ENCODE data around the gene FAM20C.
"Not testable (repeated sequence)": the region's sequence is repeated elsewhere in the genome, so short reads cannot be mapped to it uniquely, and the experiment has no call there.

FAM20C gene

GRCh38 chr7:193481-194251 is 1.3 kb downstream of the FAM20C start:
- DNase-seq: no peak

GRCh38 chr7:194252-195009 is 2.1 kb downstream of the FAM20C start:
- DNase-seq: no peak

GRCh38 chr7:195010-195829 is 2.8 kb downstream of the FAM20C start:
- DNase-seq: no peak

GRCh38 chr7:195830-196128 is 3.4 kb downstream of the FAM20C start:
- DNase-seq: no peak

GRCh38 chr7:196283-196682 is 3.9 kb downstream of the FAM20C start:
- DNase-seq: no peak

- DNase-seq: no peak
Observed at GRCh38 chr7:196778-197321, 4.5 kb downstream of the FAM20C start.

- no peak for DNase-seq
Observed at GRCh38 chr7:197413-198335, 5.3 kb downstream of the FAM20C start.

- DNase-seq: no peak
Observed at GRCh38 chr7:199483-200249, 7.3 kb downstream of the FAM20C start.

GRCh38 chr7:200290-200689 is 7.9 kb downstream of the FAM20C start:
- no peak for DNase-seq

- DNase-seq: no peak
Observed at GRCh38 chr7:200704-201103, 8.3 kb downstream of the FAM20C start.

- no peak for DNase-seq
Observed at GRCh38 chr7:204326-204725, 12.0 kb downstream of the FAM20C start.

GRCh38 chr7:205115-206010 is 13.0 kb downstream of the FAM20C start:
- DNase-seq: no peak

- not testable (repeated sequence) for DNase-seq
Observed at GRCh38 chr7:206351-206750, 14.0 kb downstream of the FAM20C start.

- no peak for DNase-seq
Observed at GRCh38 chr7:207418-208129, 15.2 kb downstream of the FAM20C start.

GRCh38 chr7:208130-208673 is 15.8 kb downstream of the FAM20C start:
- no peak for DNase-seq

GRCh38 chr7:208816-209215 is 16.4 kb downstream of the FAM20C start:
- no peak for DNase-seq

- DNase-seq: no peak
Observed at GRCh38 chr7:209416-209815, 17.0 kb downstream of the FAM20C start.

- no peak for DNase-seq
Observed at GRCh38 chr7:209906-210305, 17.5 kb downstream of the FAM20C start.

GRCh38 chr7:210401-210925 is 18.1 kb downstream of the FAM20C start:
- DNase-seq: no peak

Measured in hematopoietic multipotent progenitor cell treated with erythropoietin and hydrocortisone succinate and interleukin-3 and kit ligand, for 4 days (in vitro differentiated cells).